Brain microvascular endothelial cell (primary cell): ENCODE measurements around the gene NFIB.

ENCODE experiments used
- DNase-seq: peaks from one replicate; pipeline ENCODE4 v3.0.0-alpha.2; 2020
- H3K27ac ChIP-seq: fragments of 250-450 bp; sonication (Bioruptor Pico); 2 replicates; pipeline ENCODE4 v1.5.1; 2020; ENCODE audit warnings: mild to moderate bottlenecking, moderate library complexity
- H3K27me3 ChIP-seq: fragments of 250-450 bp; sonication (Bioruptor Pico); replicated peaks from 2 replicates; pipeline ENCODE4 v1.5.1; 2020; ENCODE audit warnings: mild to moderate bottlenecking
- H3K36me3 ChIP-seq: fragments of 250-450 bp; sonication (Bioruptor Pico); replicated peaks from 2 replicates; pipeline ENCODE4 v1.5.1; 2020; ENCODE audit warnings: mild to moderate bottlenecking
- H3K4me3 ChIP-seq: 2 replicates; pipeline ENCODE4 v1.5.1; 2011; ENCODE audit warnings: low read depth, mild to moderate bottlenecking, control low read depth, low read length, moderate library complexity
- in situ Hi-C: cut with HindIII; loops from 2 replicates; pipeline ENCODE4 v1.10.0; 2017; ENCODE audit warnings: low sequenced_read_pairs, low pct_ligation_motif_present
- TF ChIP-seq, protein P1 (sequence below): IDR thresholded peaks from 2 replicates; pipeline ENCODE4 v1.5.1; 2011; ENCODE audit warnings: low read depth, mild to moderate bottlenecking, moderate library complexity, low read length, control low read depth, inconsistent platforms; ENCODE audit errors: missing control alignments

The NFIB gene

DNA sequence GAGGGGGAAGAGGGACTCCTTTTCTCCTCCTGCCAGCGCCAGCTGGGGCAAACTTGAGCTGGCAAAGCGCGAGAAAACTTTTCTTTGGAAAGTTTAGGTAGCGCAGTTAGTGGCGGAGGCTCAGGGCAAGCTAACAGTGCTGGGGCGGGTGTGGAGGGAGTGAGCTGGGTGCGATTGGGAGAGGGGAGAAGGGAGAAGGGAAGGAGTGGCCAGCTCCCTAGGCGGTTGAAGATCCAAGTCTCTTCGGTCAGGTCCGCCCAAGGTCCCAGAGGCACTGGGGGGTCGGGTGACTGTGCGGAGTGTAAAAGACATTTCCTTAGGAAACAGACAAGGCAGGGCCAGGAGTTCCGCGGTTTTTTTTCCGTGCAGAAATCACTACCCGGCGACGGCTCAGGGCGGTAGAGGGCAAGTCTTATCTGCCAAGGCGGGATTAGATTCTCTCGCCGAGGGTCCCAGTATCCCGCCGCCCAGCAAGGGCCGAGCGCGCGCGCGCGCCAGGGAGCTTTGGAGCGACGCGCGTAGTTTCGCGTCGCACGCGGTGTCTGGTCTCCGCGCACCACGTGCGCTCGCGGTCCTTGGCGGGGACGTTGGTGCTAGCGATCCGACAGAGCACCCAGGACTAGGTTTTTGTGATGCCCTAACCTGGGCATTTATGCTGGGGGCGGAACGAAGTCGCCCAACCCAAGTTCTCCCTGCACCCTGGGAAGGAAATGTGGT lies 33.6 kb upstream of the NFIB start:
- Histone ChIP-seq H3K36me3 (no peaks in the 10 kb centered on the region), H3K27me3 (peaks cover 58% of the 10 kb centered on the region), H3K4me3 (peak overlapping the region; percentile 40), H3K27ac (no peak overlapping the region)
- peak; percentile 15 for DNase-seq
- TF ChIP-seq, protein P1, sequence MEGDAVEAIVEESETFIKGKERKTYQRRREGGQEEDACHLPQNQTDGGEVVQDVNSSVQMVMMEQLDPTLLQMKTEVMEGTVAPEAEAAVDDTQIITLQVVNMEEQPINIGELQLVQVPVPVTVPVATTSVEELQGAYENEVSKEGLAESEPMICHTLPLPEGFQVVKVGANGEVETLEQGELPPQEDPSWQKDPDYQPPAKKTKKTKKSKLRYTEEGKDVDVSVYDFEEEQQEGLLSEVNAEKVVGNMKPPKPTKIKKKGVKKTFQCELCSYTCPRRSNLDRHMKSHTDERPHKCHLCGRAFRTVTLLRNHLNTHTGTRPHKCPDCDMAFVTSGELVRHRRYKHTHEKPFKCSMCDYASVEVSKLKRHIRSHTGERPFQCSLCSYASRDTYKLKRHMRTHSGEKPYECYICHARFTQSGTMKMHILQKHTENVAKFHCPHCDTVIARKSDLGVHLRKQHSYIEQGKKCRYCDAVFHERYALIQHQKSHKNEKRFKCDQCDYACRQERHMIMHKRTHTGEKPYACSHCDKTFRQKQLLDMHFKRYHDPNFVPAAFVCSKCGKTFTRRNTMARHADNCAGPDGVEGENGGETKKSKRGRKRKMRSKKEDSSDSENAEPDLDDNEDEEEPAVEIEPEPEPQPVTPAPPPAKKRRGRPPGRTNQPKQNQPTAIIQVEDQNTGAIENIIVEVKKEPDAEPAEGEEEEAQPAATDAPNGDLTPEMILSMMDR = peak; percentile 25
- in situ Hi-C loops = no loop called here

DNA sequence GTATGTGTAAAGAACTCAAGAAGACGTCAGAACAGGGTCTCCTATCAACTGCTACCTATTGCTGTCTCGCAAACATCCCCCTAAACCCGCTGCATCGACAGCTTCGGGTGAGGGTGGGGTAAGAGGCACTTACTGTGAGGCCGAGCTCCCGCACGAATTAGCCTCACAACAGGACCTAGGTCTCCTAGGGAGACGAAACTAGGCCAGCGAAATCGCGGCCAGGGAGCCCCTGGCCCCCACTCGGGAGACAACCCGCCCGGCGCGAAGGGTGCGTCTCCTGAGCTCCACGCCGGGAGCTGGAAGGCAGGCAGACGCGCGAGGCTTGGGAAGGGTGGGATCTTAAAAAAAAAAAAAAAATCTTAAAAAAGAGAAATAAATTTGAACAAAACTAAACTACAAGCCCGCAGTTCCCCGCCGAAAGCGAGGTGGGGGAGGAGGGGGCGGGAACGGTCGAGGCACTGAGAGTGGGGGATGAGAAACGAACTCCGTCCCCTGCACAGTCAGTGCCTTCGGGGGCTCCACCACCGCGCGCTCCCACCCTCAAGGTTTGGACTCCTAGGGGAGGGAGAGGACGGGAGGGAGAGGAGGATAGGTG lies 33.0 kb upstream of the NFIB start:
- DNase-seq = no peak
- TF ChIP-seq, protein P1 = no peak
- Histone ChIP-seq H3K4me3 (peak overlapping the region; percentile 40), H3K27me3 (peaks cover 62% of the 10 kb centered on the region), H3K36me3 (no peaks in the 10 kb centered on the region), H3K27ac (no peak overlapping the region)
- in situ Hi-C loops = no loop called here

- H3K27me3 ChIP-seq = peaks cover 62% of the 10 kb centered on the region
- no peak overlapping the region for H3K27ac ChIP-seq
- DNase-seq = no peak
- TF ChIP-seq, protein P1 = no peak
- in situ Hi-C loops = no loop called here
- no peak overlapping the region for H3K4me3 ChIP-seq
- H3K36me3 ChIP-seq = no peaks in the 10 kb centered on the region
Measured at GRCh38 chr9:14346231-14346791, 32.4 kb upstream of the NFIB start.

DNA sequence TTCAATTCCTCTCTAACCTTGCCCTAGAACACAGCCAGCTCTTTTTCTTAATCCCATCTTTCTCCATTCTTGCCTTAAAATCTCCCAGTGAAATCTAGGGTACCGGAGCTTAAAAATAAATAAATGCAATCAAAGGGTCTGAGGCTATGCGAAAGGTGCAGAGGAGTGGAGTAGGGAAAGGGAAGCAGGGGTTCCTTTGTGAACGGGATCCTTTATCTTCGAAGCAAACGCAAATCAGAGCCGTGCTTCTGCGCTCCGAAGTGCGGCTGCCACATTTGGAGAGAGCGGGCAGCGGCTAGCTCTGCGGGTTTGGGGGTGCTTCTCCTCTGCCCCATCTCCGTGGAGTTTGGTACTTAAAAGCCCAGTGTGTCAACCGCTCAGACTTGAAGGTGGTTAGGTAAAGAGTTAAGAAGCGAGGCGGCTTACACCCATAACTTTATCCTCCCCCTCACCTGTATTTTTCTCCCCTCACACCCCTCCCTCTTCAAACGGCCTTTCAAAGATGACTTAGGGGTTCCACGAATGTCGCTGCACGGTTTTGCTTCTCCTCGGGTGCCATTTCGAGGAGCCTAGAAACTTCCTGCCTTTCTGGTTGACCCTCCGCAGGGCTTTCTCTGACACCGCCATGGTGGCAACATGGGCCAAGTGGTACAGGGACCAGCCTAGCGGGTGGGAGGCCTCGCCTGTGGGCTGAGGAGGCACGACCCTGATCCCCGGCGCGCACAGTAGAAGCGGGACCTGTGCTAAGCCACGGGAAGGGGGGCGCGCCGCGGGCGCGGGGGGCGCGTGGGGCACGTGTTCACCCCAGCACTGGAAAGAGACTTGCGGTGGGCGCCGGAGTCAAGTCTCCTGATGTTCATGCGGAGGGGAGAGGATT lies 31.7 kb upstream of the NFIB start:
- peaks cover 62% of the 10 kb centered on the region for H3K27me3 ChIP-seq
- DNase-seq = no peak

DNA sequence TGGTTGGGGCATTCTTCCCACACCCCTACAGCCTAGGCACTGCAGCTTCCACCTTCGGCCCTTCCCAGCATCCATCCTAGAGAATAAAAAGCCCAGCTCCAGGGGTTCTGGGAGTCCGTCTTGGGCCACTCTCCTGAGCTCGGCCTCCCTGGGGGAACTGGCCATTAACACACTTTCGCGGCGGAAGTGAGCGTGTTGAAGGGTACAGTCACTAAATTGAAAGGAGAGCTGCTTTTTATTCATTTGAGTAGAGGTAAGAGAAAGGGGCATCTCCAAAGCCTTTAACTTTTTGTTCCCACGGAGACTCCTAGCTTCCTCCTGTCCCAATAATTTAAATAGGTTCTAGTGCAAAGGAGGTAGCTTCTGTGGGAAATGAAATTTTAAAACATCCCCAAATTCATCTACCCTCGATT lies 31.0 kb upstream of the NFIB start:
- no peaks in the 10 kb centered on the region for H3K36me3 ChIP-seq
- no peak overlapping the region for H3K4me3 ChIP-seq
- no peak for DNase-seq
- in situ Hi-C loops = no loop called here
- TF ChIP-seq, protein P1 = no peak
- H3K27ac ChIP-seq = no peak overlapping the region
- peaks cover 62% of the 10 kb centered on the region for H3K27me3 ChIP-seq

More for the DNA sequence above, 31.7 kb upstream of the NFIB start:
- Histone ChIP-seq H3K4me3 (no peak overlapping the region), H3K36me3 (no peaks in the 10 kb centered on the region), H3K27ac (no peak overlapping the region)
- TF ChIP-seq, protein P1 = no peak
- in situ Hi-C loops = no loop called here
